HUES64 (cell line): ENCODE results near the gene ARID5A.

Experiments
- H3K27ac ChIP-seq: 2 replicates; pipeline ENCODE4 v1.7.0; 2013; ENCODE audit warnings: low read depth, low read length, inconsistent platforms
- H3K27me3 ChIP-seq: 2 replicates; pipeline ENCODE4 v1.6.1; 2013; ENCODE audit warnings: mild to moderate bottlenecking, low read length; ENCODE audit not compliant: insufficient read depth
- H3K36me3 ChIP-seq: 2 replicates; pipeline ENCODE4 v1.6.1; 2013; ENCODE audit warnings: mild to moderate bottlenecking, low read length; ENCODE audit not compliant: insufficient read depth
- H3K4me1 ChIP-seq: 2 replicates; pipeline ENCODE4 v1.6.1; 2013; ENCODE audit warnings: mild to moderate bottlenecking, low read length, moderate library complexity; ENCODE audit not compliant: insufficient read depth
- H3K4me3 ChIP-seq: 2 replicates; pipeline ENCODE4 v1.5.1; 2013; ENCODE audit warnings: mild to moderate bottlenecking, low read length, moderate library complexity
- H3K9ac ChIP-seq: 2 replicates; pipeline ENCODE4 v1.6.1; 2013; ENCODE audit warnings: mild to moderate bottlenecking, low read depth, low read length
- H3K9me3 ChIP-seq: 2 replicates; pipeline ENCODE4 v1.6.1; 2013; ENCODE audit warnings: low read depth, low read length; ENCODE audit not compliant: insufficient read depth
- WGBS: fragments of 150-250, 120-280 bp; methylation state at CpG from one replicate; pipeline ENCODE4 v1.1.7; 2013; ENCODE audit warnings: missing lambda C conversion rate; 5-methylcytosine and 5-hydroxymethylcytosine counted together

ARID5A gene

GRCh38 chr2:96508521-96509113 lies 27.9 kb upstream of the ARID5A start:
- WGBS: 84% methylated on average over 26 of the region's 26 CpGs
- Histone ChIP-seq H3K36me3 (no peaks in the 10 kb centered on the region), H3K9me3 (no peaks in the 10 kb centered on the region), H3K4me1 (no peaks in the 10 kb centered on the region), H3K27me3 (peaks cover 18% of the 10 kb centered on the region), H3K9ac (no peak overlapping the region), H3K27ac (no peak overlapping the region), H3K4me3 (peak overlapping the region; percentile 30; the same call in 1 of the 2 replicates)

- H3K9ac ChIP-seq: no peak overlapping the region
- no peaks in the 10 kb centered on the region for H3K9me3 ChIP-seq
- H3K4me1 ChIP-seq: no peaks in the 10 kb centered on the region
- peak overlapping the region; percentile 39 for H3K4me3 ChIP-seq
- 34% methylated on average over 30 of the region's 32 CpGs for WGBS
- H3K27me3 ChIP-seq: peaks cover 18% of the 10 kb centered on the region
- H3K36me3 ChIP-seq: no peaks in the 10 kb centered on the region
- H3K27ac ChIP-seq: no peak overlapping the region
Observed at GRCh38 chr2:96509114-96509846, 27.3 kb upstream of the ARID5A start.

GRCh38 chr2:96509847-96510230 lies 26.7 kb upstream of the ARID5A start:
- Histone ChIP-seq H3K27ac (no peak overlapping the region), H3K4me3 (peak overlapping the region; percentile 39), H3K36me3 (no peaks in the 10 kb centered on the region), H3K27me3 (peaks cover 18% of the 10 kb centered on the region), H3K4me1 (no peaks in the 10 kb centered on the region), H3K9me3 (no peaks in the 10 kb centered on the region), H3K9ac (no peak overlapping the region)
- 68% methylated on average over 11 of the region's 11 CpGs for WGBS

GRCh38 chr2:96510931-96511595 lies 25.5 kb upstream of the ARID5A start:
- H3K36me3 ChIP-seq: no peaks in the 10 kb centered on the region
- no peak overlapping the region for H3K4me3 ChIP-seq
- 86% methylated on average over 6 of the region's 6 CpGs for WGBS

GRCh38 chr2:96511851-96512250 lies 24.7 kb upstream of the ARID5A start:
- Histone ChIP-seq H3K9ac (no peak overlapping the region), H3K4me3 (no peak overlapping the region), H3K9me3 (no peaks in the 10 kb centered on the region), H3K36me3 (no peaks in the 10 kb centered on the region), H3K4me1 (no peaks in the 10 kb centered on the region), H3K27ac (no peak overlapping the region), H3K27me3 (peaks cover 18% of the 10 kb centered on the region)
- 89% methylated on average over 4 of the region's 4 CpGs for WGBS

More at GRCh38 chr2:96510931-96511595, 25.5 kb upstream of the ARID5A start:
- Histone ChIP-seq H3K9me3 (no peaks in the 10 kb centered on the region), H3K27ac (no peak overlapping the region), H3K4me1 (no peaks in the 10 kb centered on the region), H3K27me3 (peaks cover 18% of the 10 kb centered on the region), H3K9ac (no peak overlapping the region)

- 90% methylated on average over 4 of the region's 4 CpGs for WGBS
Observed at GRCh38 chr2:96512341-96512740, 24.2 kb upstream of the ARID5A start.

DNA sequence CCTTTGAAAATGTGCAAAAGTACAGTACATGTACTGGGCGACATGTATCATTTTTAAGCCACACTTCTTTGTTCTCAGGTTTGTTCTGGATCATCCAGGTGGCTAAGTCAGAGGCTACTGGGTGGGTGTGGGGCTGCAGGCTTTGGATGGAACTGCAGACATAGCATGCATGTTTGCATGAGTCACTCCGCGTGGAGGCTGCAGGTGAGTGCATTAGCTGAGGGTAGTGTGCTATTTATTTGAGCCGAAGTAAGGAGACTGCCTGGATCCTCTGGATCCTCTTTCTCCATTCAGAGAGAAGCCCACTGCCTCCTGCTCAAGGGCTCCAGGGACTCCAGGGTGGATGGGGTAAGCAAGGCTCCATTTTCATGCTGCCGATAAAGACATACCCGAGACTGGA lies 22.0 kb upstream of the ARID5A start:
- H3K27ac ChIP-seq: no peak overlapping the region
- H3K4me3 ChIP-seq: no peak overlapping the region
- WGBS: 82% methylated on average over 6 of the region's 6 CpGs
- H3K9me3 ChIP-seq: peaks cover 8% of the 10 kb centered on the region; the same call in 1 of the 2 replicates
- no peaks in the 10 kb centered on the region for H3K4me1 ChIP-seq
- no peak overlapping the region for H3K9ac ChIP-seq
- H3K27me3 ChIP-seq: peaks cover 6% of the 10 kb centered on the region; the same call in 1 of the 2 replicates
- no peaks in the 10 kb centered on the region for H3K36me3 ChIP-seq

More at GRCh38 chr2:96512341-96512740, 24.2 kb upstream of the ARID5A start:
- peaks cover 18% of the 10 kb centered on the region for H3K27me3 ChIP-seq
- no peak overlapping the region for H3K9ac ChIP-seq
- peaks cover 4% of the 10 kb centered on the region; the same call in 1 of the 2 replicates for H3K9me3 ChIP-seq
- no peak overlapping the region for H3K4me3 ChIP-seq
- no peak overlapping the region for H3K27ac ChIP-seq
- no peaks in the 10 kb centered on the region for H3K36me3 ChIP-seq
- no peaks in the 10 kb centered on the region for H3K4me1 ChIP-seq

- no peaks in the 10 kb centered on the region for H3K36me3 ChIP-seq
- H3K27me3 ChIP-seq: no peaks in the 10 kb centered on the region
Observed at GRCh38 chr2:96517079-96517478, 19.5 kb upstream of the ARID5A start.

DNA sequence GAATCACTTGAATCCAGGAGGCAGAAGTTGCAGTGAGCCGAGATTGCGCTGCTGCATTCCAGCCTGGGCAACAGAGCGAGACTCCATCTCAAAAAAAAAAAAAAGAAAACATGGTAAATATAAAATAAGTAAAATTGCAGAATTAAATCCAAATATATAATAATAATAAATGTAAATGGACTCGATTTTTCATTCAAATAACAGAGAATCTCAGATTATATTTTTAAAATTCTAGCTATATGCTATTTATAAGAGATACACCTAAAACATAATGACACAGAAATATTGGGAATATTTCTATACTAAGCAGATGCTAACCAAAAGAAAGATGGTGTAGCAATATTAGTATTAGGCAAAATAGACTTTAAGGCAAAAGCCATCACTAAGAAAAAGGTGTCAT lies 16.3 kb upstream of the ARID5A start:
- Histone ChIP-seq H3K9me3 (peaks cover 8% of the 10 kb centered on the region; the same call in 1 of the 2 replicates), H3K9ac (no peak overlapping the region), H3K36me3 (no peaks in the 10 kb centered on the region), H3K4me3 (no peak overlapping the region), H3K4me1 (no peaks in the 10 kb centered on the region), H3K27ac (no peak overlapping the region), H3K27me3 (peaks cover 3% of the 10 kb centered on the region; the same call in 1 of the 2 replicates)
- 100% methylated on average over 1 of the region's 4 CpGs for WGBS

More at GRCh38 chr2:96517079-96517478, 19.5 kb upstream of the ARID5A start:
- WGBS: no CpG with 5 or more reads among the region's 1 CpG
- Histone ChIP-seq H3K9ac (no peak overlapping the region), H3K27ac (no peak overlapping the region), H3K4me1 (no peaks in the 10 kb centered on the region), H3K9me3 (peaks cover 8% of the 10 kb centered on the region; the same call in 1 of the 2 replicates), H3K4me3 (no peak overlapping the region)

- peaks cover 8% of the 10 kb centered on the region; the same call in 1 of the 2 replicates for H3K9me3 ChIP-seq
- H3K27ac ChIP-seq: no peak overlapping the region
- peaks cover 7% of the 10 kb centered on the region for H3K27me3 ChIP-seq
- no peaks in the 10 kb centered on the region for H3K36me3 ChIP-seq
- no peak overlapping the region for H3K9ac ChIP-seq
- WGBS: 87% methylated on average over 3 of the region's 3 CpGs
- no peak overlapping the region for H3K4me3 ChIP-seq
- no peaks in the 10 kb centered on the region for H3K4me1 ChIP-seq
Observed at GRCh38 chr2:96520697-96521096, 15.9 kb upstream of the ARID5A start.

GRCh38 chr2:96521219-96521618 lies 15.3 kb upstream of the ARID5A start:
- WGBS: 88% methylated on average over 2 of the region's 2 CpGs

More at GRCh38 chr2:96521219-96521618, 15.3 kb upstream of the ARID5A start:
- peaks cover 12% of the 10 kb centered on the region for H3K27me3 ChIP-seq
- no peak overlapping the region for H3K4me3 ChIP-seq
- H3K9me3 ChIP-seq: peaks cover 8% of the 10 kb centered on the region; the same call in 1 of the 2 replicates
- no peak overlapping the region for H3K9ac ChIP-seq
- no peaks in the 10 kb centered on the region for H3K36me3 ChIP-seq
- no peaks in the 10 kb centered on the region for H3K4me1 ChIP-seq
- no peak overlapping the region for H3K27ac ChIP-seq
